C4-2B (cell line): Measurements from ENCODE around the gene SCAANT1.

Experiments
- CTCF ChIP-seq: fragments of 450-650 bp; conservative IDR thresholded peaks from 2 replicates; pipeline ENCODE4 v1.5.1; 2017; ENCODE audit warnings: mild to moderate bottlenecking
- ZFX ChIP-seq: fragments of 450-650 bp; IDR thresholded peaks from 2 replicates; pipeline ENCODE4 v1.6.1; 2017

GRCh38 chr3:63927422-63928280 lies 15.5 kb upstream of the SCAANT1 start:
- TF ChIP-seq CTCF (no peak), ZFX (no peak)
